Embryonic facial prominence (tissue), 1 donor: Measurements from ENCODE around the gene ERBB2.
"Not testable (repeated sequence)": the region's sequence is repeated elsewhere in the genome, so short reads cannot be mapped to it uniquely, and the experiment has no call there.

ENCODE experiments used
- DNase-seq: peaks from one replicate; pipeline ENCODE4 v3.0.0-alpha.2; 2016; ENCODE audit errors: extremely low spot score

The ERBB2 gene

GRCh38 chr17:39745335-39746144, 45.7 kb downstream of the ERBB2 start:
- no peak for DNase-seq

- DNase-seq = no peak
Observed at GRCh38 chr17:39746145-39746461, 46.2 kb downstream of the ERBB2 start.

- DNase-seq = no peak
Observed at GRCh38 chr17:39747745-39748144, 47.9 kb downstream of the ERBB2 start.

GRCh38 chr17:39748444-39749034, 48.7 kb downstream of the ERBB2 start:
- not testable (repeated sequence) for DNase-seq

- no peak for DNase-seq
Observed at GRCh38 chr17:39750131-39751015, 50.5 kb downstream of the ERBB2 start.

GRCh38 chr17:39751016-39751543, 51.2 kb downstream of the ERBB2 start:
- no peak for DNase-seq

GRCh38 chr17:39751637-39752036, 51.8 kb downstream of the ERBB2 start:
- no peak for DNase-seq

GRCh38 chr17:39752241-39752881, 52.5 kb downstream of the ERBB2 start:
- DNase-seq = no peak

GRCh38 chr17:39753514-39754160, 53.8 kb downstream of the ERBB2 start:
- DNase-seq = no peak

GRCh38 chr17:39754161-39754957, 54.5 kb downstream of the ERBB2 start:
- peak; percentile 41 for DNase-seq

GRCh38 chr17:39754958-39755553, 55.2 kb downstream of the ERBB2 start:
- DNase-seq = no peak

GRCh38 chr17:39755554-39756379, 55.9 kb downstream of the ERBB2 start:
- no peak for DNase-seq

- DNase-seq = no peak
Observed at GRCh38 chr17:39756380-39757079, 56.7 kb downstream of the ERBB2 start.

GRCh38 chr17:39757176-39757662, 57.4 kb downstream of the ERBB2 start:
- no peak for DNase-seq

- DNase-seq = no peak
Observed at GRCh38 chr17:39757931-39758873, 58.3 kb downstream of the ERBB2 start.

- no peak for DNase-seq
Observed at GRCh38 chr17:39759204-39759603, 59.3 kb downstream of the ERBB2 start.

GRCh38 chr17:39761861-39762496, 62.1 kb downstream of the ERBB2 start:
- DNase-seq = no peak
